Measurements from ENCODE around the gene ZSCAN21. TPM values are rescaled to one million over a fixed set of nuclear protein-coding genes. Genes with fewer than 3 reads are reported as not detected.

Gene ZSCAN21
- polyA plus RNA-seq, 4 donors, result 21.4 to 22.8 (median 22.2) TPM

- no peak for DNase-seq (ENCODE audit: low read depth in 4 of 4, low spot score in 2 of 4)
Observed at GRCh38 chr7:100095289-100095688, 45.7 kb downstream of the ZSCAN21 start.

- no peak for DNase-seq (ENCODE audit: low read depth in 4 of 4, low spot score in 2 of 4)
Observed at GRCh38 chr7:100095704-100096103, 46.1 kb downstream of the ZSCAN21 start.

- DNase-seq (ENCODE audit: low read depth in 4 of 4, low spot score in 2 of 4), result no peak
Observed at GRCh38 chr7:100098913-100099312, 49.3 kb downstream of the ZSCAN21 start.

- DNase-seq (ENCODE audit: low read depth in 4 of 4, low spot score in 2 of 4), result no peak
Observed at GRCh38 chr7:100099452-100099851, 49.9 kb downstream of the ZSCAN21 start.

- peak; percentile 79 to 93 (median 92) for DNase-seq (ENCODE audit: low read depth in 4 of 4, low spot score in 2 of 4)
Observed at GRCh38 chr7:100100420-100101015, 50.9 kb downstream of the ZSCAN21 start.

- DNase-seq (ENCODE audit: low read depth in 4 of 4, low spot score in 2 of 4), result peak; percentile 83 to 96 (median 92)
Observed at GRCh38 chr7:100101016-100101862, 51.7 kb downstream of the ZSCAN21 start, which contains the start of the genes AP4M1 and MCM7. TSS of gene AP4M1 (plus strand) at chr7:100101643. CDS start at chr7:100101715, 72 bp downstream. TSS of gene MCM7 (minus strand) at chr7:100101397. CDS start at chr7:100101294, 103 bp downstream.

GRCh38 chr7:100102950-100103840 is 53.6 kb downstream of the ZSCAN21 start:
- no peak for DNase-seq (ENCODE audit: low read depth in 4 of 4, low spot score in 2 of 4)

- no peak for DNase-seq (ENCODE audit: low read depth in 4 of 4, low spot score in 2 of 4)
Observed at GRCh38 chr7:100105534-100105933, 56.0 kb downstream of the ZSCAN21 start.

GRCh38 chr7:100106633-100107032 is 57.1 kb downstream of the ZSCAN21 start:
- DNase-seq (ENCODE audit: low read depth in 4 of 4, low spot score in 2 of 4), result no peak

- DNase-seq (ENCODE audit: low read depth in 4 of 4, low spot score in 2 of 4), result no peak
Observed at GRCh38 chr7:100107125-100107737, 57.7 kb downstream of the ZSCAN21 start.

GRCh38 chr7:100107890-100108289 is 58.3 kb downstream of the ZSCAN21 start:
- no peak for DNase-seq (ENCODE audit: low read depth in 4 of 4, low spot score in 2 of 4)

GRCh38 chr7:100109521-100110163 is 60.1 kb downstream of the ZSCAN21 start:
- DNase-seq (ENCODE audit: low read depth in 4 of 4, low spot score in 2 of 4), result no peak

- no peak for DNase-seq (ENCODE audit: low read depth in 4 of 4, low spot score in 2 of 4)
Observed at GRCh38 chr7:100111156-100111555, 61.6 kb downstream of the ZSCAN21 start.

- no peak for DNase-seq (ENCODE audit: low read depth in 4 of 4, low spot score in 2 of 4)
Observed at GRCh38 chr7:100111914-100112313, 62.3 kb downstream of the ZSCAN21 start.

Other genes with a start within 250 kb of the ZSCAN21 start
- under 1 TPM; 0.22 to 0.57 (median 0.42) TPM for gene CYP3A43, start 221.8 kb upstream of the ZSCAN21 start, polyA plus RNA-seq (ENCODE audit: insufficient read length in 4 of 4)
- gene OR2AE1, start 172.7 kb upstream of the ZSCAN21 start, polyA plus RNA-seq (ENCODE audit: insufficient read length in 4 of 4), result under 1 TPM in 1 of 4 donors, not detected in 3; 0.14 TPM
- 10 to 100 TPM; 30.8 to 39.6 (median 37.2) TPM for gene TRIM4, start 130.2 kb upstream of the ZSCAN21 start, polyA plus RNA-seq (ENCODE audit: insufficient read length in 4 of 4)
- gene GJC3, start 120.2 kb upstream of the ZSCAN21 start, polyA plus RNA-seq (ENCODE audit: insufficient read length in 4 of 4), result 1 to 10 TPM in 3 of 4 donors, under 1 TPM in 1; 0.76 to 1.4 (median 1.2) TPM
- gene AZGP1, start 73.7 kb upstream of the ZSCAN21 start, polyA plus RNA-seq (ENCODE audit: insufficient read length in 4 of 4), result 10 to 100 TPM; 52.2 to 69.0 (median 62.5) TPM
- 10 to 100 TPM; 43.3 to 71.5 (median 57.5) TPM for gene ZKSCAN1, start 34.2 kb upstream of the ZSCAN21 start, polyA plus RNA-seq (ENCODE audit: insufficient read length in 4 of 4)
- gene ZNF3, start 31.9 kb downstream of the ZSCAN21 start, polyA plus RNA-seq (ENCODE audit: insufficient read length in 4 of 4), result 10 to 100 TPM; 46.5 to 57.6 (median 51.6) TPM
- gene COPS6, start 39.2 kb downstream of the ZSCAN21 start, polyA plus RNA-seq (ENCODE audit: insufficient read length in 4 of 4), result 100 to 1,000 TPM; 124 to 140 (median 136) TPM
- 100 to 1,000 TPM; 140 to 174 (median 160) TPM for gene MCM7, start 51.6 kb downstream of the ZSCAN21 start, polyA plus RNA-seq (ENCODE audit: insufficient read length in 4 of 4)
- 10 to 100 TPM; 28.0 to 38.0 (median 36.7) TPM for gene AP4M1, start 51.9 kb downstream of the ZSCAN21 start, polyA plus RNA-seq (ENCODE audit: insufficient read length in 4 of 4)
- 10 to 100 TPM; 52.0 to 73.0 (median 58.6) TPM for gene TAF6, start 69.6 kb downstream of the ZSCAN21 start, polyA plus RNA-seq (ENCODE audit: insufficient read length in 4 of 4)
- gene CNPY4, start 69.9 kb downstream of the ZSCAN21 start, polyA plus RNA-seq (ENCODE audit: insufficient read length in 4 of 4), result 10 to 100 TPM; 33.9 to 51.6 (median 46.0) TPM
- 1 to 10 TPM; 1.7 to 2.5 (median 1.9) TPM for gene MBLAC1, start 77.2 kb downstream of the ZSCAN21 start, polyA plus RNA-seq (ENCODE audit: insufficient read length in 4 of 4)
- 100 to 1,000 TPM in 3 of 4 donors, 10 to 100 TPM in 1; 97.0 to 134 (median 116) TPM for gene LAMTOR4, start 99.1 kb downstream of the ZSCAN21 start, polyA plus RNA-seq (ENCODE audit: insufficient read length in 4 of 4)
- 10 to 100 TPM; 18.6 to 27.7 (median 23.6) TPM for gene TRAPPC14, start 108.9 kb downstream of the ZSCAN21 start, polyA plus RNA-seq (ENCODE audit: insufficient read length in 4 of 4)
- 1 to 10 TPM; 5.7 to 8.0 (median 6.3) TPM for gene GAL3ST4, start 118.8 kb downstream of the ZSCAN21 start, polyA plus RNA-seq (ENCODE audit: insufficient read length in 4 of 4)
- 10 to 100 TPM in 2 of 4 donors, 1 to 10 TPM in 2; 5.9 to 17.4 (median 13.1) TPM for gene GPC2, start 127.6 kb downstream of the ZSCAN21 start, polyA plus RNA-seq (ENCODE audit: insufficient read length in 4 of 4)
- 10 to 100 TPM in 3 of 4 donors, 1 to 10 TPM in 1; 7.5 to 37.1 (median 22.3) TPM for gene STAG3, start 128.1 kb downstream of the ZSCAN21 start, polyA plus RNA-seq (ENCODE audit: insufficient read length in 4 of 4)
- gene PVRIG, start 170.2 kb downstream of the ZSCAN21 start, polyA plus RNA-seq (ENCODE audit: insufficient read length in 4 of 4), result 10 to 100 TPM in 1 of 4 donors, 1 to 10 TPM in 3; 1.7 to 12.5 (median 5.0) TPM